HCT116 (cell line): ENCODE data around the gene PTCH2. TPM values are rescaled to one million over a fixed set of nuclear protein-coding genes. Genes with fewer than 3 reads are reported as not detected.

ENCODE experiments used
- ATAC-seq: fragments of 200-7000 bp; cut with Tn5 transposase; 2 replicates; pipeline ENCODE4 v1.9.1; 2020; ENCODE audit warnings: mild to moderate bottlenecking, moderate library complexity
- BruUV-seq: library from RNA; stranded (reverse); fragments of 400-500 nt; replicated peaks from 2 replicates; lab custom pipeline; 2021; lab: Mats Ljungman, UMichigan
- CTCF ChIA-PET: fragments of 300-600 bp; sonication (Branson Sonifier 250); formaldehyde crosslinking; loops from one replicate; lab custom pipeline; 2021; ENCODE audit warnings: antibody characterized with exemption; lab: Charles Lee
- POLR2A ChIA-PET: fragments of 300-600, 350-600 bp; sonication (Branson Sonifier 250); formaldehyde crosslinking; loops from one replicate; lab custom pipeline; 2021; ENCODE audit warnings: antibody characterized with exemption; lab: Charles Lee
- RAD21 ChIA-PET, 2 experiments: fragments of 300-600 bp; sonication (Branson Sonifier 250); formaldehyde crosslinking; loops; one replicate each; lab custom pipeline; 2023; ENCODE audit warnings: low total read pairs in 2 of 2; ENCODE audit not compliant: uncharacterized antibody in 2 of 2, unreplicated experiment in 2 of 2, low non-redundant PET in 1 of 2; lab: Charles Lee
- DNase-seq: peaks from one replicate; pipeline ENCODE4 v3.0.0-alpha.2; 2010; ENCODE audit warnings: low read depth, low spot score
- H2AFZ ChIP-seq: fragments of 200-600 bp; shearing (Covaris generic), sonication (generic); 2 replicates; pipeline ENCODE4 v1.6.1; 2017; ENCODE audit warnings: low read depth, mixed run types, mixed read lengths, antibody characterized with exemption, low read length; ENCODE audit not compliant: poor library complexity, severe bottlenecking
- H3K27ac ChIP-seq: 2 replicates; pipeline ENCODE4 v1.5.1; 2012; ENCODE audit warnings: low read depth, low read length
- H3K27me3 ChIP-seq: fragments of 200-600 bp; sonication (generic); 2 replicates; pipeline ENCODE4 v1.6.1; 2016; ENCODE audit warnings: mixed run types, low read length, mixed read lengths; ENCODE audit not compliant: insufficient read depth
- H3K36me3 ChIP-seq, 2 experiments: fragments of 200-500 bp in 1 of 2; fragments of 200-600 bp in 1 of 2; sonication (Bioruptor generic) in 1 of 2; sonication (generic) in 1 of 2; 2 replicates each; pipeline versions ENCODE4 v1.5.1 to v1.6.1; 2014 to 2016; ENCODE audit warnings: low read length in 2 of 2, inconsistent platforms in 1 of 2, mixed read lengths in 1 of 2, mixed run types in 1 of 2; ENCODE audit not compliant: insufficient read depth in 2 of 2, control insufficient read depth in 1 of 2
- H3K4me1 ChIP-seq, 2 experiments: fragments of 200-600 bp in 1 of 2; sonication (generic) in 1 of 2; 2 replicates each; pipeline versions ENCODE4 v1.5.1 to v1.6.1; 2012 to 2017; ENCODE audit warnings: low read length in 2 of 2, inconsistent platforms in 1 of 2, mild to moderate bottlenecking in 1 of 2, mixed read lengths in 1 of 2, mixed run types in 1 of 2, moderate library complexity in 1 of 2; ENCODE audit not compliant: insufficient read depth in 2 of 2, control insufficient read depth in 1 of 2
- H3K4me2 ChIP-seq: fragments of 200-600 bp; sonication (generic); 2 replicates; pipeline ENCODE4 v1.6.1; 2017; ENCODE audit warnings: mixed run types, low read length, mixed read lengths
- H3K4me3 ChIP-seq, 2 experiments: fragments of 200-600 bp in 1 of 2; sonication (generic) in 1 of 2; replicated peaks in 1 of 2; 2 replicates each; pipeline ENCODE4 v1.5.1; 2011 to 2016; ENCODE audit warnings: low read length in 2 of 2, control low read depth in 1 of 2, low read depth in 1 of 2, mild to moderate bottlenecking in 1 of 2, mixed read lengths in 1 of 2, mixed run types in 1 of 2
- H3K79me2 ChIP-seq: fragments of 200-600 bp; sonication (generic); 2 replicates; pipeline ENCODE4 v1.6.1; 2017; ENCODE audit warnings: mild to moderate bottlenecking, mixed run types, low read length, moderate library complexity, mixed read lengths; ENCODE audit not compliant: insufficient read depth
- H3K9ac ChIP-seq: fragments of 200-600 bp; sonication (generic); 2 replicates; pipeline ENCODE4 v1.6.1; 2016; ENCODE audit warnings: low read length, mixed read lengths
- H3K9me2 ChIP-seq: fragments of 200-600 bp; sonication (generic), shearing (Covaris generic); 2 replicates; pipeline ENCODE4 v1.6.1; 2017; ENCODE audit warnings: mixed run types, mild to moderate bottlenecking, moderate library complexity; ENCODE audit not compliant: insufficient read depth
- H3K9me3 ChIP-seq, 2 experiments: fragments of 200-500 bp in 1 of 2; fragments of 200-600 bp in 1 of 2; sonication (Bioruptor generic) in 1 of 2; sonication (generic) in 1 of 2; 2 replicates each; pipeline ENCODE4 v1.6.1; 2014 to 2017; ENCODE audit warnings: low read length in 2 of 2, mixed read lengths in 2 of 2, inconsistent platforms in 1 of 2, low read depth in 1 of 2, mild to moderate bottlenecking in 1 of 2, mixed run types in 1 of 2, moderate library complexity in 1 of 2; ENCODE audit not compliant: control insufficient read depth in 1 of 2, insufficient read depth in 1 of 2
- H4K20me1 ChIP-seq: fragments of 200-600 bp; sonication (generic), shearing (Covaris generic); 2 replicates; pipeline ENCODE4 v1.6.1; 2017; ENCODE audit warnings: mixed run types, mild to moderate bottlenecking, moderate library complexity; ENCODE audit not compliant: insufficient read depth
- intact Hi-C: fragments of 100-400 bp; cut with micrococcal nuclease; formaldehyde crosslinking; loops from 2 replicates; pipeline ENCODE4 v1.10.0; 2022
- total RNA-seq: library from RNA; stranded (reverse); gene quantifications from one replicate; pipeline ENCODE4 v1.2.1, GENCODE V29; 2021; ENCODE audit not compliant: unreplicated experiment
- TF ChIP-seq, protein P1 (sequence below): IDR thresholded peaks from 2 replicates; pipeline ENCODE4 v1.6.1; 2012; ENCODE audit warnings: low read depth

PTCH2 gene
- total RNA-seq, 1 experiment from 2014 or later = 1.3 TPM

DNA sequence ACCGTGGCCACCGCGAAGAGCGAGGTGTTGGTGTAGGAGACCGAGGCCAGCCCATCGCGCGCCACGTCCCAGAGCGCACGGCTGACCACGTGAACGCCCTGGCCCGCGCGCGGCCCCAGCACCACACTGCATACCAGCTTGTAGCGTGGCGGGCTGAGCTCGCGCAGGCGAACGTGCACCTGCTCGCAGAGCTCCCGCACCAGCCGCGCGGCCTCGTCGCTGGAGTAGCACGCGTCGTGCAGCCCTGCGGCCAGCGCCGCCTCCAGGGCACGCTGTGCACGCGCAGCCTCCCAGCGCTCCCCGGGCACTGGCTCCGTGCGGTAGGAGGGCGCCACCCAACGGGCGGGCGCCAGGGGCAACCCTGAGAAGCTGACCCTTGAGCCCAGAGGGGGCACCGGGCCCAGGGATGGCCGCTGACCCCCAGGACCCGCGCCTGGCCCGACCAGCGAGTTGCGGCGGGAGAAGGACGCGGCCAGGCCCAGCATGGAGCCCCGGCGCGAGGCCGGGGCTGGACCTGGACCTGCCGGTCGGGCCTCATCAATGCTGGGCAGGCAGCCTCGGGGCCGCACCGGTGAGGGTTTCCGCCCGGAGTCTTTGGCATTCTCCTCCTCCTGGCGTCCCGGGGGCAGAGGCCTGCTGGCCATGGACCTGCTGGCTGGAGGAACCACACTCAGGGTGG, 36.9 kb downstream of the PTCH2 start:
- no TSS peak for BruUV-seq
- TF ChIP-seq, protein P1, sequence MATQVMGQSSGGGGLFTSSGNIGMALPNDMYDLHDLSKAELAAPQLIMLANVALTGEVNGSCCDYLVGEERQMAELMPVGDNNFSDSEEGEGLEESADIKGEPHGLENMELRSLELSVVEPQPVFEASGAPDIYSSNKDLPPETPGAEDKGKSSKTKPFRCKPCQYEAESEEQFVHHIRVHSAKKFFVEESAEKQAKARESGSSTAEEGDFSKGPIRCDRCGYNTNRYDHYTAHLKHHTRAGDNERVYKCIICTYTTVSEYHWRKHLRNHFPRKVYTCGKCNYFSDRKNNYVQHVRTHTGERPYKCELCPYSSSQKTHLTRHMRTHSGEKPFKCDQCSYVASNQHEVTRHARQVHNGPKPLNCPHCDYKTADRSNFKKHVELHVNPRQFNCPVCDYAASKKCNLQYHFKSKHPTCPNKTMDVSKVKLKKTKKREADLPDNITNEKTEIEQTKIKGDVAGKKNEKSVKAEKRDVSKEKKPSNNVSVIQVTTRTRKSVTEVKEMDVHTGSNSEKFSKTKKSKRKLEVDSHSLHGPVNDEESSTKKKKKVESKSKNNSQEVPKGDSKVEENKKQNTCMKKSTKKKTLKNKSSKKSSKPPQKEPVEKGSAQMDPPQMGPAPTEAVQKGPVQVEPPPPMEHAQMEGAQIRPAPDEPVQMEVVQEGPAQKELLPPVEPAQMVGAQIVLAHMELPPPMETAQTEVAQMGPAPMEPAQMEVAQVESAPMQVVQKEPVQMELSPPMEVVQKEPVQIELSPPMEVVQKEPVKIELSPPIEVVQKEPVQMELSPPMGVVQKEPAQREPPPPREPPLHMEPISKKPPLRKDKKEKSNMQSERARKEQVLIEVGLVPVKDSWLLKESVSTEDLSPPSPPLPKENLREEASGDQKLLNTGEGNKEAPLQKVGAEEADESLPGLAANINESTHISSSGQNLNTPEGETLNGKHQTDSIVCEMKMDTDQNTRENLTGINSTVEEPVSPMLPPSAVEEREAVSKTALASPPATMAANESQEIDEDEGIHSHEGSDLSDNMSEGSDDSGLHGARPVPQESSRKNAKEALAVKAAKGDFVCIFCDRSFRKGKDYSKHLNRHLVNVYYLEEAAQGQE = no peak
- H3K27ac ChIP-seq = peak overlapping the region; percentile 98
- ATAC-seq (no peak), DNase-seq (no peak)
- no peaks in the 10 kb centered on the region for H4K20me1 ChIP-seq
- H3K4me3 ChIP-seq = peak overlapping the region in 1 of 2 experiments; percentile 12; a peak in 1 of 4 replicates
- CTCF ChIA-PET = no interaction called here
- H3K4me2 ChIP-seq = peak overlapping the region; percentile 68
- peak overlapping the region; percentile 73 for H3K9ac ChIP-seq
- RAD21 ChIA-PET = no interaction called here
- H3K36me3 ChIP-seq = peaks cover 3 to 46% of the 10 kb centered on the region in 2 experiments; a peak in 3 of 4 replicates
- POLR2A ChIA-PET = interaction anchor here (1.0 to 8.0 kb wide), 9 partner anchors 13 to 716 kb away, joined by 3 to 200 read pairs (median 6); partner anchors contain the start of genes BEST4, PRDX1, RNU5D-1 and RPS8
- peaks cover 42% of the 10 kb centered on the region for H3K79me2 ChIP-seq
- no peaks in the 10 kb centered on the region for H3K27me3 ChIP-seq
- H3K9me2 ChIP-seq = no peaks in the 10 kb centered on the region
- H2AFZ ChIP-seq = no peak overlapping the region
- intact Hi-C loops = no loop called here
- peaks cover 54 to 98% of the 10 kb centered on the region in 2 experiments for H3K4me1 ChIP-seq
- H3K9me3 ChIP-seq = no peaks in the 10 kb centered on the region
